HCT116 (cell line): ENCODE results near the gene FMN2. TPM values are rescaled to one million over a fixed set of nuclear protein-coding genes. Genes with fewer than 3 reads are reported as not detected.

ENCODE experiments used
- ATAC-seq: fragments of 200-7000 bp; cut with Tn5 transposase; 2 replicates; pipeline ENCODE4 v1.9.1; 2020; ENCODE audit warnings: mild to moderate bottlenecking, moderate library complexity
- BruUV-seq: library from RNA; stranded (reverse); fragments of 400-500 nt; replicated peaks from 2 replicates; lab custom pipeline; 2021; lab: Mats Ljungman, UMichigan
- CTCF ChIA-PET: fragments of 300-600 bp; sonication (Branson Sonifier 250); formaldehyde crosslinking; loops from one replicate; lab custom pipeline; 2021; ENCODE audit warnings: antibody characterized with exemption; lab: Charles Lee
- POLR2A ChIA-PET: fragments of 300-600, 350-600 bp; sonication (Branson Sonifier 250); formaldehyde crosslinking; loops from one replicate; lab custom pipeline; 2021; ENCODE audit warnings: antibody characterized with exemption; lab: Charles Lee
- RAD21 ChIA-PET, 2 experiments: fragments of 300-600 bp; sonication (Branson Sonifier 250); formaldehyde crosslinking; loops; one replicate each; lab custom pipeline; 2023; ENCODE audit warnings: low total read pairs in 2 of 2; ENCODE audit not compliant: uncharacterized antibody in 2 of 2, unreplicated experiment in 2 of 2, low non-redundant PET in 1 of 2; lab: Charles Lee
- DNase-seq: peaks from one replicate; pipeline ENCODE4 v3.0.0-alpha.2; 2010; ENCODE audit warnings: low read depth, low spot score
- H2AFZ ChIP-seq: fragments of 200-600 bp; shearing (Covaris generic), sonication (generic); 2 replicates; pipeline ENCODE4 v1.6.1; 2017; ENCODE audit warnings: low read depth, mixed run types, mixed read lengths, antibody characterized with exemption, low read length; ENCODE audit not compliant: poor library complexity, severe bottlenecking
- H3K27ac ChIP-seq: 2 replicates; pipeline ENCODE4 v1.5.1; 2012; ENCODE audit warnings: low read depth, low read length
- H3K27me3 ChIP-seq: fragments of 200-600 bp; sonication (generic); 2 replicates; pipeline ENCODE4 v1.6.1; 2016; ENCODE audit warnings: mixed run types, low read length, mixed read lengths; ENCODE audit not compliant: insufficient read depth
- H3K36me3 ChIP-seq, 2 experiments: fragments of 200-500 bp in 1 of 2; fragments of 200-600 bp in 1 of 2; sonication (Bioruptor generic) in 1 of 2; sonication (generic) in 1 of 2; 2 replicates each; pipeline versions ENCODE4 v1.5.1 to v1.6.1; 2014 to 2016; ENCODE audit warnings: low read length in 2 of 2, inconsistent platforms in 1 of 2, mixed read lengths in 1 of 2, mixed run types in 1 of 2; ENCODE audit not compliant: insufficient read depth in 2 of 2, control insufficient read depth in 1 of 2
- H3K4me1 ChIP-seq, 2 experiments: fragments of 200-600 bp in 1 of 2; sonication (generic) in 1 of 2; 2 replicates each; pipeline versions ENCODE4 v1.5.1 to v1.6.1; 2012 to 2017; ENCODE audit warnings: low read length in 2 of 2, inconsistent platforms in 1 of 2, mild to moderate bottlenecking in 1 of 2, mixed read lengths in 1 of 2, mixed run types in 1 of 2, moderate library complexity in 1 of 2; ENCODE audit not compliant: insufficient read depth in 2 of 2, control insufficient read depth in 1 of 2
- H3K4me2 ChIP-seq: fragments of 200-600 bp; sonication (generic); 2 replicates; pipeline ENCODE4 v1.6.1; 2017; ENCODE audit warnings: mixed run types, low read length, mixed read lengths
- H3K4me3 ChIP-seq, 2 experiments: fragments of 200-600 bp in 1 of 2; sonication (generic) in 1 of 2; replicated peaks in 1 of 2; 2 replicates each; pipeline ENCODE4 v1.5.1; 2011 to 2016; ENCODE audit warnings: low read length in 2 of 2, control low read depth in 1 of 2, low read depth in 1 of 2, mild to moderate bottlenecking in 1 of 2, mixed read lengths in 1 of 2, mixed run types in 1 of 2
- H3K79me2 ChIP-seq: fragments of 200-600 bp; sonication (generic); 2 replicates; pipeline ENCODE4 v1.6.1; 2017; ENCODE audit warnings: mild to moderate bottlenecking, mixed run types, low read length, moderate library complexity, mixed read lengths; ENCODE audit not compliant: insufficient read depth
- H3K9ac ChIP-seq: fragments of 200-600 bp; sonication (generic); 2 replicates; pipeline ENCODE4 v1.6.1; 2016; ENCODE audit warnings: low read length, mixed read lengths
- H3K9me2 ChIP-seq: fragments of 200-600 bp; sonication (generic), shearing (Covaris generic); 2 replicates; pipeline ENCODE4 v1.6.1; 2017; ENCODE audit warnings: mixed run types, mild to moderate bottlenecking, moderate library complexity; ENCODE audit not compliant: insufficient read depth
- H3K9me3 ChIP-seq, 2 experiments: fragments of 200-500 bp in 1 of 2; fragments of 200-600 bp in 1 of 2; sonication (Bioruptor generic) in 1 of 2; sonication (generic) in 1 of 2; 2 replicates each; pipeline ENCODE4 v1.6.1; 2014 to 2017; ENCODE audit warnings: low read length in 2 of 2, mixed read lengths in 2 of 2, inconsistent platforms in 1 of 2, low read depth in 1 of 2, mild to moderate bottlenecking in 1 of 2, mixed run types in 1 of 2, moderate library complexity in 1 of 2; ENCODE audit not compliant: control insufficient read depth in 1 of 2, insufficient read depth in 1 of 2
- H4K20me1 ChIP-seq: fragments of 200-600 bp; sonication (generic), shearing (Covaris generic); 2 replicates; pipeline ENCODE4 v1.6.1; 2017; ENCODE audit warnings: mixed run types, mild to moderate bottlenecking, moderate library complexity; ENCODE audit not compliant: insufficient read depth
- ATF3 ChIP-seq: IDR thresholded peaks from 2 replicates; pipeline ENCODE4 v1.6.1; 2012
- EGR1 ChIP-seq: IDR thresholded peaks from 2 replicates; pipeline ENCODE4 v1.6.1; 2012; ENCODE audit warnings: low read depth
- POLR2A ChIP-seq: IDR thresholded peaks from 2 replicates; pipeline ENCODE4 v1.7.0; 2011; ENCODE audit warnings: borderline replicate concordance; ENCODE audit not compliant: insufficient read depth, insufficient read length; ENCODE audit errors: extremely low read depth
- POLR2AphosphoS5 ChIP-seq: IDR thresholded peaks from 2 replicates; pipeline ENCODE4 v1.6.1; 2011; ENCODE audit warnings: mild to moderate bottlenecking, low read depth, low read length, moderate library complexity
- SIN3A ChIP-seq: IDR thresholded peaks from 2 replicates; pipeline ENCODE4 v1.6.1; 2012; ENCODE audit warnings: low read depth
- ZFX ChIP-seq: fragments of 450-650 bp; IDR thresholded peaks from 2 replicates; pipeline ENCODE4 v1.6.1; 2017
- intact Hi-C: fragments of 100-400 bp; cut with micrococcal nuclease; formaldehyde crosslinking; loops from 2 replicates; pipeline ENCODE4 v1.10.0; 2022
- total RNA-seq: library from RNA; stranded (reverse); gene quantifications from one replicate; pipeline ENCODE4 v1.2.1, GENCODE V29; 2021; ENCODE audit not compliant: unreplicated experiment
- TF ChIP-seq, protein P1 (sequence below), 3 experiments: fragments of 200-600 bp in 1 of 3; sonication (generic) in 1 of 3; IDR thresholded peaks in 2 of 3; conservative IDR thresholded peaks in 1 of 3; 2 replicates each; pipeline ENCODE4 v1.5.1; 2012 to 2017; ENCODE audit warnings: low read depth in 2 of 3, low read length in 2 of 3, antibody characterized with exemption in 1 of 3, borderline replicate concordance in 1 of 3, control low read depth in 1 of 3, mild to moderate bottlenecking in 1 of 3, mixed read lengths in 1 of 3, mixed run types in 1 of 3, moderate library complexity in 1 of 3; ENCODE audit not compliant: insufficient read depth in 1 of 3

Gene FMN2
- total RNA-seq, 1 experiment from 2014 or later: not detected

DNA sequence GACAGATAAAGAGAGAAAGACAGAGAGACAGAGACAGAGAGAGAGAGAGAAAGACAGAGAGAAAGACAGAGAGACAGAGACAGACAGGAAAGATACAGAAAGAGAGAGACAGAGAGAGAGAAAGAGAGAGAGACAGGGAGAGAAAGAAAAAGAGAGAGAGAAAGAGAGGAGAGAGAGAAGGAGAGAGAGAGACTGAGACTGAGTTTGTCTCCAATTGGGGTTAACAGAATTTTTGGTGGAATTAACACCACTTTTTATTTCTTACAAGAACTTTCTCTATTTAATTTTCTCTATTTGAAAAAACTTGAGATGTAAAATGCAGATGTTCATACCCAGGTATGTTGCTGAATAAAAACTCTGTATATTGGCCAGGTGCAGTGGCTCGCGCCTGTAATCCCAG lies 56.6 kb downstream of the FMN2 start:
- ATAC-seq: no peak
- RAD21 ChIA-PET: no interaction called here

GRCh38 chr1:240149484-240150094 lies 57.9 kb downstream of the FMN2 start:
- RAD21 ChIA-PET: no interaction called here
- intact Hi-C loops: no loop called here
- Histone ChIP-seq H3K4me1 (no peaks in the 10 kb centered on the region), H4K20me1 (no peaks in the 10 kb centered on the region), H3K27ac (no peak overlapping the region), H3K9me3 (peaks cover 0 to 10% of the 10 kb centered on the region in 2 experiments; a peak in 2 of 4 replicates), H3K4me2 (no peak overlapping the region), H3K36me3 (no peaks in the 10 kb centered on the region), H3K9ac (no peak overlapping the region), H3K27me3 (no peaks in the 10 kb centered on the region), H3K79me2 (no peaks in the 10 kb centered on the region), H3K9me2 (no peaks in the 10 kb centered on the region), H2AFZ (no peak overlapping the region), H3K4me3 (no peak overlapping the region)
- CTCF ChIA-PET: interaction anchor here (1.1 to 1.3 kb wide), 2 partner anchors 13 to 122 kb away, joined by 3 read pairs; no protein-coding TSS in a partner anchor
- ATAC-seq (no peak), DNase-seq (no peak)
- POLR2A ChIA-PET: no interaction called here
- BruUV-seq: no TSS peak
- TF ChIP-seq, protein P1, sequence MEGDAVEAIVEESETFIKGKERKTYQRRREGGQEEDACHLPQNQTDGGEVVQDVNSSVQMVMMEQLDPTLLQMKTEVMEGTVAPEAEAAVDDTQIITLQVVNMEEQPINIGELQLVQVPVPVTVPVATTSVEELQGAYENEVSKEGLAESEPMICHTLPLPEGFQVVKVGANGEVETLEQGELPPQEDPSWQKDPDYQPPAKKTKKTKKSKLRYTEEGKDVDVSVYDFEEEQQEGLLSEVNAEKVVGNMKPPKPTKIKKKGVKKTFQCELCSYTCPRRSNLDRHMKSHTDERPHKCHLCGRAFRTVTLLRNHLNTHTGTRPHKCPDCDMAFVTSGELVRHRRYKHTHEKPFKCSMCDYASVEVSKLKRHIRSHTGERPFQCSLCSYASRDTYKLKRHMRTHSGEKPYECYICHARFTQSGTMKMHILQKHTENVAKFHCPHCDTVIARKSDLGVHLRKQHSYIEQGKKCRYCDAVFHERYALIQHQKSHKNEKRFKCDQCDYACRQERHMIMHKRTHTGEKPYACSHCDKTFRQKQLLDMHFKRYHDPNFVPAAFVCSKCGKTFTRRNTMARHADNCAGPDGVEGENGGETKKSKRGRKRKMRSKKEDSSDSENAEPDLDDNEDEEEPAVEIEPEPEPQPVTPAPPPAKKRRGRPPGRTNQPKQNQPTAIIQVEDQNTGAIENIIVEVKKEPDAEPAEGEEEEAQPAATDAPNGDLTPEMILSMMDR (IDR thresholded peaks at IDR 0.05 in 2 of 3, conservative IDR thresholded peaks at IDR 0.05 in 1 of 3; ENCODE audit: borderline replicate concordance in 1 of 3, insufficient read depth in 1 of 3, low read depth in 2 of 3, low read length in 2 of 3): peak; percentile 5 to 63 (median 44); a peak in 4 of 6 replicates
- TF ChIP-seq EGR1: no peak
- TF ChIP-seq ZFX: no peak

More for the DNA sequence above, 56.6 kb downstream of the FMN2 start:
- H3K4me3 ChIP-seq: no peak overlapping the region
- no peak for TF ChIP-seq SIN3A
- TF ChIP-seq ATF3: no peak
- TF ChIP-seq ZFX: no peak
- TF ChIP-seq POLR2A: no peak
- no peak for TF ChIP-seq POLR2AphosphoS5
- POLR2A ChIA-PET: no interaction called here
- H4K20me1 ChIP-seq: no peaks in the 10 kb centered on the region
- H3K9me3 ChIP-seq: peaks cover 0 to 8% of the 10 kb centered on the region in 2 experiments; a peak in 2 of 4 replicates
- no TSS peak for BruUV-seq
- no peak overlapping the region for H2AFZ ChIP-seq
- no peaks in the 10 kb centered on the region for H3K27me3 ChIP-seq
- intact Hi-C loops: no loop called here
- H3K9me2 ChIP-seq: no peaks in the 10 kb centered on the region
- no peak overlapping the region for H3K4me2 ChIP-seq
- H3K36me3 ChIP-seq: no peaks in the 10 kb centered on the region
- no peak for DNase-seq
- CTCF ChIA-PET: no interaction called here
- H3K27ac ChIP-seq: no peak overlapping the region
- no peak overlapping the region for H3K9ac ChIP-seq
- H3K79me2 ChIP-seq: no peaks in the 10 kb centered on the region
- no peaks in the 10 kb centered on the region for H3K4me1 ChIP-seq
